Left colon (tissue), 2 donors: ENCODE data around the gene PILRA. TPM values are rescaled to one million over a fixed set of nuclear protein-coding genes. Genes with fewer than 3 reads are reported as not detected.
A peak's percentile ranks its signal among the peaks of the same experiment; 100 is the strongest.
"Not testable (repeated sequence)": the region's sequence is repeated elsewhere in the genome, so short reads cannot be mapped to it uniquely, and the experiment has no call there.

ENCODE experiments used
- ATAC-seq: fragments of 200-7000 bp; cut with Tn5 transposase; one replicate; pipeline ENCODE4 v1.9.1; 2020; ENCODE audit warnings: mild to moderate bottlenecking, moderate library complexity
- DNase-seq, 2 donors: peaks; one replicate each; pipeline ENCODE4 v3.0.0-alpha.2; 2020
- intact Hi-C, 2 donors: fragments of 100-400 bp; cut with DNase I in 1 of 2; cut with micrococcal nuclease in 1 of 2; formaldehyde crosslinking; loops; one replicate each; pipeline versions ENCODE4 v1.11.2 to v1.14.0; 2022; cut with DNase I, micrococcal nuclease
- total RNA-seq, 2 donors: library from RNA; stranded (reverse); fragmentation: NEBNext Ultra II Directional; extraction: Animal tissue kit (Norgen Biotek cat#: 25700); gene quantifications; one replicate each; pipeline ENCODE4 v1.2.1, GENCODE V29; 2021
- donor health status: DM: no; HTN: no; CAD: no.
- donor health status: DM: yes; HTN: yes; CAD: no.

The PILRA gene
- total RNA-seq, 2 donors from 2014 or later: 1.9 to 5.2 TPM

DNA sequence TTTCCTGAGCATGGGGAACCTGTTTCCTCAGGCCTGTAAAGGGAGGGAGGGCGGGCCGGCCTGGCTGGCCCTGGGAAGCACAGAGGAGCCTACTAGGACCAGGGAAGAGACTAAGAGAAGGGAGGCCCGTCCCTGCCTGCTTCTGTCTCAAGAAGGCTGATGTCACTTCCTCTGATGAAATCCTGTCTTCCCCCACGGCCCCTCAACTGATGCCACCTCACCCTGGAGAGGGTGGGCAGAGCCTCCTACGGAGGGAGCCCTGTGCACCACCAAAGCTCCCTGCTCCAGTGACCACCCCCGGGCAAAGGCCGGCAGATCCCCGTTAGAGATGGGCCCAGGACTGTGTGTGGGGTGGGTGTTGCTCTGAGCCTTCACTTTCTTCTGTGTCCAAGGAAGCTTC lies 1.0 kb upstream of the PILRA start:
- intact Hi-C loops: no loop called here
- ATAC-seq: no peak
- no peak for DNase-seq

DNA sequence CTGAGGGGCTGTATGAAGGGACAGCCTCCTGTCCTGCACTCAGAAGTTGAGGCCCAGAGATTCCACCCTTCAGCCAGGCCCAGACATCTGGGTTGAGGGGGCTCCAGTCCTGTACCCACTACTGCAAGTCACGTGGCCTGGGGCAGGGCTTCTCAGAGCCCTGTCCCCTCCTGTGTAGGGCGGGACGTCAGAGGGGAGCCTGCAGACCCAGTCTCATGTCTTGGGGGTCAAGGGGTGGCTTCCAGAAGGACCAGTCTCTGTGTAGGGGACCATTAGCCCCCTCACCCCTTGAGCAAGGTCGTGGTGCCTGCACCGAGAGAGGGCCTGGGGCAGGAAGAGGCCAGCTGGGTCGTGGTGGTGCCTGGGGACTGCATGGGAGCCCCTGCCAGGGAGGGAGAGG lies 593 bp upstream of the PILRA start:
- ATAC-seq: no peak
- intact Hi-C loops: no loop called here
- no peak for DNase-seq

DNA sequence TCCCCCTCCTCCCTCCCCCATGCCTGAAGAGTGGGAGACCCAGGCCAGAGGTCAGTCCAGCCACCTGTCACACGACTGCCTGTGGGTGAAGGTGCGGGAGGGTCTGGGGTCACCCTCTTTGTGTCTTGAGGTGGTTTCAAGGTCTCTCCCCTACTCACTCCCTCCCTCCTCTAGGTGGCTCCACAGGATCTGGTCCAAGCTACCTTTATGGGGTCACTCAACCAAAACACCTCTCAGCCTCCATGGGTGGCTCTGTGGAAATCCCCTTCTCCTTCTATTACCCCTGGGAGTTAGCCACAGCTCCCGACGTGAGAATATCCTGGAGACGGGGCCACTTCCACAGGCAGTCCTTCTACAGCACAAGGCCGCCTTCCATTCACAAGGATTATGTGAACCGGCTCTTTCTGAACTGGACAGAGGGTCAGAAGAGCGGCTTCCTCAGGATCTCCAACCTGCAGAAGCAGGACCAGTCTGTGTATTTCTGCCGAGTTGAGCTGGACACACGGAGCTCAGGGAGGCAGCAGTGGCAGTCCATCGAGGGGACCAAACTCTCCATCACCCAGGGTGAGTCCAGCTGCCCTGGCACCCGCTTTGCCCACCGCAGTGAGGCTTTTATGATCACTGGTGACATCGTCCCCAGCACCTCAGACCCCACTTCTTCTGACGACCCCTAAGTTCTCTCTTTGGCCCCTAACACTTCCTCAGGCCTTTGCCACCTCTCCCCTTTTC lies 747 bp downstream of the PILRA start:
- DNase-seq, ATAC-seq, intact Hi-C loops: not testable (repeated sequence)

DNA sequence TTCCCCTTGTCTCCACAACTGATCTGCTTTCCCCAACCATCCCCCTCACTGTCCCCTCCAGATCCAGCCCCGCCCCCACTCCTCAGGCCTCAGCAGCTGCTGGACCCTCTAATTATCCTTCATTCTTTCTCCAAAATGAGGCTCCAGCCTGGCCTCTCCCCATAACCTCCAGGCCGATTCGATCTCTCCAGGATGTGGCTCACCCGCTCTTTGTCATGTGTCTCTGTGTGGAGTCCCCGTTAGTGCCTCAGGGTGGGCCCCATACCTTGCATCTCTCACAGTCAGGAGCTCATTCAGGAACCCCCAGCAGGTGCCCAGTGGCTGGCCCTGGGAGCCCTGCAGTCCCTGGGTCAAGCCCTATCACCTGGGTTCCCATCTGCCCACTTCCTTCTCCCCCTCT lies 1.3 kb downstream of the PILRA start:
- no peak for DNase-seq
- no peak for ATAC-seq
- intact Hi-C loops: no loop called here

DNA sequence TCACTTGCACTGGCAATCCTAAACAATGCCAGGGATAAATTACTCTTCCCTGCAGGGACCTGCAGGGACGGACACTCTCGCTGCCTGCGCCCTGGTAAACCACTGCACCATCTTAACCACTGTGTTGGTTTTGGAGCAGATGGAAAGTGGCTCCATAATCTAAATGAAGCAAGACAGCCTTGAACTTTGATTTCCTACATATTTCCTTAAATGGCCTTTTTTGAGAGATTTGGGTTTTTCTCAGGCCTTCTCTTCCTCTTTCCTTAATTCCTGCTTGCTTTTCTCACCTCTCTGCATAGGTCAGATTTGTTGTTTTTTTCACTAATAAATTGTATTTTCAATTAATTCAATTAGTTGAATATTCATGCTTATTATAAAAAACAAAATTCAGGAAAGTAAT lies 2.8 kb downstream of the PILRA start:
- DNase-seq (no peak), ATAC-seq (no peak)
- intact Hi-C loops: no loop called here

DNA sequence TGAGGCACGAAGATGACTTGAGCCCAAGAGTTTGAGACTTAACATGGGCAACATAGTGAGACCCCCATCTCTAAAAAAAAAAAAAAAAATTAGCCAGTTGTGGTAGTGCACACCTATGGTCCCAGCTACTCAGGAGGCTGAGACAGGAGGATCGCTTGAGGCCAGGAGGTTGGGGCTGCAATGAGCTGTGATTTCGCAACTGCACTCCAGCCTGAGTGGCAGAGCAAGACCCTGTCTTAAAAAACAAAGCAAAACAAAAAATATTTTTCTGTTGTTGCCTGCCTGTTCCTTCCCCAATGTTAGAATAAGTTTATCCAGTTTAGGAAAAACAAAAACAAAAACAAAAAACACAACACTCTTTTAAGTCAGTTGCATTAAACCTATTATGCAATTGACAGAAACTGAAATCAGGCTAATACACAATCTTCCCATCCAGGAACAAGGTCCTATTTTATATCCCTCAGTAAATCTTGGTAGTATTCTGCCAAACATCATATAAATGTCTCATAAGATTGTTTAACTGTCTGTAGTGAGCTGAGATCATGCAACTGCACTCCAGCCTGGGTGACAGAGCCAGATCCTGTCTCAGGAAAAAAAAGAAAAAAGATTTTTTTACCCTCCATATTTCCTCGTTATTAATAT lies 4.9 kb downstream of the PILRA start:
- intact Hi-C loops: no loop called here
- DNase-seq: no peak
- peak; percentile 91 for ATAC-seq

DNA sequence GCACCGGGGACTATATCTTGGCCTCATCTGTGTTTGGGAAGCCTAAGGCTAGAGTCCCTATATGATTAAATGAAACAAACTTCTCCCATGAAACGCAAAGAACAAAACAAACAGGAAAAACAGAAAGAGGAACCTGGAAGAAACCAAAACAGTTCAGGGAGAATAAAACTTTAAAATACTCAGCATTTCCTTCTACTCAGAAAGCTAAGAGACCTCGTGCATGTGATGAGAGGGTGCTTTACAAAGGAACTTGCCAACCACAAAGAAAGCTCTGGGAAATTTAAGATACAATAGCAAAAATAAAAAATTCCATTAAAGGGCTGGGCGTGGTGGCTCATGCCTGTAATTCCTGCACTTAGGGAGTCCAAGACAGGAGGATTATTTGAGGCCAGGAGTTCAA lies 6.9 kb downstream of the PILRA start:
- no peak for ATAC-seq
- intact Hi-C loops: no loop called here
- no peak for DNase-seq

DNA sequence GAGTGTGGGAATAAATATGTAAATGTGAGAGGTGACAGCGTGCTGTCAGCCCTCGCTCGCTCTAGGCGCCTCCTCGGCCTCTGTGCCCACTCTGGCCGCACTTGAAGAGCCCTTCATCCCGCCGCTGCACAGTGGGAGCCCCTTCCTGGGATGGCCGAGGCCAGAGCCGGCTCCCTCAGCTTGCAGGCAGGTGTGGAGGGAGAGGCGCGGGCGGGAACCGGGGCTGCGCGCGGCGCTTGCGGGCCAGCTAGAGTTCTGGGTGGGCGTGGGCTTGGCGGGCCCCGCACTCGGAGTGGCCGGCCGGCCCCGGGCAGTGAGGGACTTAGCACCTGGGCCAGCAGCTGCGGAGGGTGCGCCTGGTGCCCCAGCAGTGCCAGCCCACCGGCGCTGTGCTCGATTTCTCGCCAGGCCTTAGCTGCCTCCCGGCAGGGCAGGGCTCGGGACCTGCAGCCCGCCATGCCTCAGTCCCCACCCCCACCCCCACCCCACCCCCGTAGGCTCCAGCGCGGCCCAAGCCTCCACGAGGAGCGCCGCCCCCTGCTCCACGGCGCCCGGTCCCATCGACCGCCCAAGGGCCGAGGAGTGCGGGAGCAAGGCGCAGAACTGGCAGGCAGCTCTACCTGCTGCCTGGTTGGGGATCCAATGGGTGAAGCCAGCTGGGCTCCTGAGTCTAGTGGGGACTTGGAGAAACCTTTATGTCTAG lies 8.4 kb downstream of the PILRA start:
- DNase-seq, intact Hi-C loops, ATAC-seq: not testable (repeated sequence)

DNA sequence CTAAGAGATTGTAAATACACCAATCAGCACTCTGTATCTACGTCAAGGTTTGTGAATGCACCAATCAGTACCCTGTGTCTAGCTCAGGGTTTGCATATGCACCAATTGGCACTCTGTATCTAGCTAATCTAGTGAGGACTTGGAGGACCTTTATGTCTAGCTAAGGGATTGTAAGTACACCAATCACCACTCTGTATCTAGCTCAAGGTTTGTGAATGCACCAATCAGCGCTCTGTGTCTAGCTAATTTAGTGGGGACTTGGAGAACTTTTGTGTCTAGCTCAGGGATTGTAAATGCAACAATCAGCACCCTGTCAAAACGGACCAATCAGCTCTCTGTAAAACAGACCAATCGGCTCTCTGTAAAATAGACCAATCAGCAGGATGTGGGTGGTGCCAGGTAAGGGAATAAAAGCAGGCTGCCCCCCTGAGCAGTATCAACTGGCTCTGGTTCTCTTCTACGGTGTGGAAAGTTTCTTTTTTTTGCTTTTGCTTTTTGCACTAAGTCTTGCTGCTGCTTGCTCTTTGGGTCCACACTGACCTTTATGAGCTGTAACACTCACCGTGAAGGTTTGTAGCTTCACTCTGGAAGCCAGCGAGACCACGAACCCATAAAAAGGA lies 9.1 kb downstream of the PILRA start:
- ATAC-seq, DNase-seq: not testable (repeated sequence)

DNA sequence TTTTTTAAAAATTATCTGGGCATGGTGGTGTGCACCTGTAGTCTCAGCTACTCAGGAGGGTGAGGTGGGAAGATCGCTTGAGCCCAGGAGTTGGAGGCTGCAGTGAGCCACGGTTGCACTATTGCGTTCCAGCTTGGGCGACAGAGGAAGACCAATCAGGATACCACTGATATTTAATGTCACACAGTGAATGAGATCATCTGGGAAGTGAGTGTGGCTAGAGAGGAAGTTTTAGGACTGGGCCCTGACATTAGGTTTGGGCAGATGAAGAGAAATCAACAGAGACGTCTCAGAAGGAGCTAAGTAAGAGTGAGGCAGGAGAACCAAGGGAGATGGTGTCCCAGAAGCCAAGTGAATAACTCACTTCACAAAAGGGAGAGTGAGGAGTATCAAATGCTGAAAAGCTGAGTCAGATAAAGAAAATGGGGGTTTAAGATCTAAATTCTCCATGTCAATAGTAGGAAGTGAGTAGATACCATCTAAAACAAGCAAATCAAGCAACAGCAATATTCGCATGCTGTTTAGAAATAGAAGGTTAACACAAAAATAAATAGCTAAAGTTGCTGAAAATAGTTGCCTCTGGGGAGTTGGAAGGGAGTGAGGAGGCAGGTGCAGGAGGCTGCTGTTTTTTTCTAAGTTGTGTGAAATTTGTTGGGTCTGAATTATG lies 11.5 kb downstream of the PILRA start:
- intact Hi-C loops: no loop called here
- ATAC-seq (no peak), DNase-seq (no peak)

More for the DNA sequence above, 9.1 kb downstream of the PILRA start:
- intact Hi-C loops: not testable (repeated sequence)

DNA sequence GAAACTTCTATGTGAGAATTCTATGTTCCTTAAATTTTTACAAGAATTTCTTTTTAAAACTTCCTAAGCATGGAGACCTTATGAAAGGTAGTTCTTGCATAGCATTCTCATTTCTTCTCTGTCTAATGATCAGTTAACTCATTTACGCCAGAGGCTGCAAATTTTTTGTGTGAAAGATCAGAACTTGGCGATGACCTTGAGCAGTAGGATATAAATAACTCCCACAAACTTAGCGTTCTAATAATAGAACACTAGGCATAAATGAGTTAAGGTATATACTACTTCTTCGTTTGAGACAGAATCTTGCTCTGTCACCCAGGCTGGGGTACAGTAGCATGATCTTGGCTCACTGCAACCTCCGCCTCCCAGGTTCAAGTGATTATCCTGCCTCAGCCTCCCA lies 13.7 kb downstream of the PILRA start:
- no peak for DNase-seq
- ATAC-seq: no peak
- intact Hi-C loops: no loop called here

DNA sequence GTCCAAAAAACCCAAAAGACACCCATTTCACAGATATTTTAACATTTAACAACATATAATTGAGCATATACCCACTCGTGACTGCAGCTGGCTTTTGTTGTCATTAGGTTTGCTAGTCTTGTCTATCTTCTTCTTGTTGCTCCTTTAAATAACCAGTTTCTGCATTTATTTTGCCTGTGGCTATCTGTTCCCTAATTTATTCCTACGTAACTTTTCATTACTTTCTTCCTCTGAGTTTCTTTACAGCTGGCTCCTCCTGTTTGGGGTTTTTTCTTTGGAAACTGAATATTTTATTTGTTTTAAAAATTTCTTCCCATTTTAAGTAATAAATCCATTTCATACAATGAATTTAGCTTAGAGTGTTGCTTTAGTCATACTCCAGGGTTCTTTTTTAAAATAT lies 14.4 kb downstream of the PILRA start:
- intact Hi-C loops: no loop called here
- ATAC-seq (no peak), DNase-seq (no peak)

DNA sequence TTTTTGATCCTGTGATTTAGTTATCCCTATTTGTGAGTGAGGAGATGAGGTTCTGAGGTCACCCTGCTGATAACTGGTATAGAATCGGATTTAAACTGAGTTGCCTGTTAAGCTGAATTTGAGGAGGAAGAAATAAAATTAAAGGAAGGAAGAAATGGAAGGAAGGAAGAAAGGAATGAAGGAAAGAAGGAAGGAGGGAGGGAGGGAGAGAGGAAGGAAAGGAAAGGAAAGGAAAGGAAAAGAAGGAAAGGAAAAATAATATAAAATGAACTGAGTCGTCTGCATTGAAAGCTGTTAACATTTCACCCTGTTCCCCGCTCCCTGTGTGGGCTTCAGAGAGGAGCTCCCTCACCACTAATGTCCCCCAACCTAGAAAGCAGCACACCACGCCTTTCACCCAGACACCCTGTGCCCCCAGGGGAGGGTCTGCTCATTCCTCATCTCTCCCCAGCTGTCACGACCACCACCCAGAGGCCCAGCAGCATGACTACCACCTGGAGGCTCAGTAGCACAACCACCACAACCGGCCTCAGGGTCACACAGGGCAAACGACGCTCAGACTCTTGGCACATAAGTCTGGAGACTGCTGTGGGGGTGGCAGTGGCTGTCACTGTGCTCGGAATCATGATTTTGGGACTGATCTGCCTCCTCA lies 16.3 kb downstream of the PILRA start:
- no peak for ATAC-seq
- intact Hi-C loops: no loop called here
- DNase-seq: no peak

DNA sequence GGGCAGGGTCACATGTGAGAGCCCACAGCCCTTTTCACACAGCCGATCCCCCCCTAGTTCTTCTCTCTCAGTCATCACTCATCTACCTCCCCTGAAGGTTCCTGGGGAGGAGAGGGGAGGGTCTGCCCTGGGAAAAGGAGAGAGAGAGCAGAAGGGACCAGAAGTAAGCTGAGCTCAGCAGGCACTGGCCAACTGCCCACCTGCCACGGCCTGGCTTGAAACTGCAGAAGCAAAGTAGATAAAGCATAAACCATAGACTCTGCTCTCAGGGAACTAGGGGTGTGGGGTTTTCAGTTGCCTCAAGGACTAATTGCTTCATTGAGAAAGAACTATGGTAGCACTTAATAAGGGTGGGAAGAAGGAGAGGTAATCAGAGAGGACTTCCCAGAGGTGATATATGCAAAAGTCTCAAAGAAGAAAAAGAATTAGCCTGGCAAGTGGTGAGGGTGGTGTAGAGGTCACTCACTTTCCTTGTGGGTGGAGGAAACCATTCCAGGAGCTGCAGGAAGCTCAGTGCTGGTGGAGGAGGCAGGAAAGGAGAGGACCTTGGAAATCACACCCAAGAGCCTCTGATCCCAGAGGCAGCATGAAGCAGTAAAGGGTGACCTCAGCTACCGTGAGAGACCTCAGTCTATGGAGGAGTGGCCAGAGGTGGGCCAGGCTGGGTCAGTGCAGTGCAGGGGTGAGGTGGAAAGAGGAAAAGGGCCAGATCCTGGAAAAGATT lies 17.2 kb downstream of the PILRA start:
- ATAC-seq (peak; percentile 52), DNase-seq (no peak)
- intact Hi-C loops: no loop called here

DNA sequence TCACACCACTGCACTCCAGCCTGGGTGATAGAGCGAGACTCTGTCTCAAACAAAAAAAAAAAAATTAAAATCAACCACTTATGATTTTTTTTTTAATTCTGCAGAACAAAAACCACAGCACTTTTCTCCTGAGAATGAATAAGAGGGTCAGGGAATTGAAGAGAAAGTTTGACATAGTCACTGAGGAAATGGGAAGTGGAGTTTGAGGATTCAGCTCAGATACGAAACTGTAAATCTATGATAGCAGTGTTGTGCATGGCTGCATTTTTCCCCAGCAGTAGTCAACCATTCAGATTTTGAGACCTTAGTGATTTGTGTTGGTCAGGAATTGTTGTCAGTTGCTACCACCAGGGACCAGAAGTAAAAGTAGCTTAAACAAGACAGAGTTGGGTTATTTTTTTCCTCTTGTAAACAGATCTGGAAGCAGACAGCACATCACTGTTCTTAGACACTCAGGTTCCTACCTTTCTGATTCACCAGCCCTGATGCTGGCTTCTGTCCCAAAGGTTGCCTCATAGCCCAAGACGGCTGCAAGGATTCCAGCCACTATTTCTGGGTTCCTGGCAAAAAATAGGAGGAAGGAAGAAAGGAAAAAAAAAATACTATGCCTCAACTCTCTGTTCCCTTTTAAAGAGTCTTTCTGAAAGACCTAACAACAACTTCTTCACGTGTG lies 20.1 kb downstream of the PILRA start:
- intact Hi-C loops: no loop called here
- DNase-seq: no peak
- no peak for ATAC-seq

DNA sequence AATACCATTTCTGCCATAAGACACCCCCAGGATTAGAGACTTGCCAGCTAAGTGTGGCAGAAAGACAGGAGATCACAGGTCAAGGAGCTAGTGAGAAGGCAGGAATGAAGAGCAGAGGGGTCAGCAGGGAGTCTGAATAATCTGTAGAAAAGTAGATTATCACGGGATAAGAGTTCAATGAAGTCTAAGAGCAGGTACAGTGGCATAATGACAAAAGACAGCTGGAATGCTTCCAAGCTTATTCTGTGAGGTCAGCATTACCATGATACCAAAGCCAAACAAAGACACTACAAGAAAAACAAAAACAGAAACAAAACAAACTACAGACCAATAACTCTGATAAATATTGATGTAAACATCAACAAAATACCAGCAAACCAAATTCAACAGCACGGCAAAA lies 20.8 kb downstream of the PILRA start:
- no peak for ATAC-seq
- intact Hi-C loops: no loop called here
- no peak for DNase-seq

DNA sequence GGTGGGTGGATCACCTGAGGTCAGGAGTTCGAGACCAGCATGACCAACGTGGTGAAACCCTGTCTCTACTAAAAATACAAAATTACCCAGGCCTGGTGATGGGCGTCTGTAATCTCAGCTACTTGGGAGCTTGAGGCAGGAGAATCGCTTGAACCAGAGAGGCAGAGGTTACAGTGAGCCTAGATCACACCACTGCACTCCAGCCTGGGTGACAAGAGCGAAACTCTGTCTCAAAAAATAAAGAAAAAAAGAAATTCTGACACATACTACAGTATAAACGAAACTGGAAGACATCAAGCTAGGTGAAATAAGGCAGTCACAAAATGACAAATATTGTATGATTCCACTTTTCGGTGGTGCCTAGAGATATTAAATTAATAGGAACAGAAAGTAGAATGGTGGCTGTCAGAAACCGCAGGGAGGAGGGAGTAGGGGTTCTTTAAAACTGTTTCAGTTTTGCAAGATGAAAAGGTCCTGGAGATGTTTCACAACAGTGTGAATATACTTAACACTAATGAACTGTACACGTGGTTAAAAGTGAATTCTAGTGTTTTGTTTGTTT lies 23.2 kb downstream of the PILRA start:
- no peak for DNase-seq

More for the DNA sequence above, 23.2 kb downstream of the PILRA start:
- peak; percentile 36 for ATAC-seq
- intact Hi-C loops: no loop called here
